ENCODE results near the gene STX1A. TPM values are rescaled to one million over a fixed set of nuclear protein-coding genes. Genes with fewer than 3 reads are reported as not detected.
A peak's percentile ranks its signal among the peaks of the same experiment; 100 is the strongest.

The STX1A gene
- total RNA-seq, 1 experiment from 2014 or later = 69.7 TPM

GRCh38 chr7:73708961-73709549, 10.4 kb downstream of the STX1A start:
- no peak for DNase-seq (ENCODE audit: low read depth)

DNA sequence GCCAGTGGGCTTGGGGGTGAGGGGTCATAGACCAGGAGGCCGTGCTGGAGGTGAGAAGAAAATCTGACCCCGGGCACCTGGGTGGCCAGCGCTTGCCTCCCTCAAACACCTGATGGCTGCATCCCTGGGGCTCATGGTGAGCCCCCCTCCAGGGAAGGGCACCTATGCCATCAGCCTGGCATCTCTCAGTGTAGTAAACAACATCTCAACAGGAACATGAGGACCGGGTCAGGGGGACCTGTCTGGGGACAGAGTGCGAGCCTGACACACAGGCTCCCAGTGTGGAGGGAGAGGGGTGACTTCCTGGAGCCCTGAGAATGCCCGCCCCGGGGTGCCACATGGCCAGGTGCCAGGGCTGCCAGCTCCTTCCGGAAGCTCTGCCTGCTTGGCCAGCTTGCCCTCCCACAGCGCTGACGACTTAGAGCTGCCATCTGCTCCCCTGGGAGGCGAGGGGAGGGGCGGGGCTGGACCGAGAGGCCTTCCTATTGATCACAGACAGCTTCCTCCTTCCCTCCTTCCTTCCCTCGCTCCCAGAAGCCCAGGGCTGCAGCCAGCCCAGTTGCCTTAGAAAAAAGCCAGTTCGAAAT, 12.3 kb downstream of the STX1A start:
- DNase-seq (ENCODE audit: low read depth) = peak; percentile 96

DNA sequence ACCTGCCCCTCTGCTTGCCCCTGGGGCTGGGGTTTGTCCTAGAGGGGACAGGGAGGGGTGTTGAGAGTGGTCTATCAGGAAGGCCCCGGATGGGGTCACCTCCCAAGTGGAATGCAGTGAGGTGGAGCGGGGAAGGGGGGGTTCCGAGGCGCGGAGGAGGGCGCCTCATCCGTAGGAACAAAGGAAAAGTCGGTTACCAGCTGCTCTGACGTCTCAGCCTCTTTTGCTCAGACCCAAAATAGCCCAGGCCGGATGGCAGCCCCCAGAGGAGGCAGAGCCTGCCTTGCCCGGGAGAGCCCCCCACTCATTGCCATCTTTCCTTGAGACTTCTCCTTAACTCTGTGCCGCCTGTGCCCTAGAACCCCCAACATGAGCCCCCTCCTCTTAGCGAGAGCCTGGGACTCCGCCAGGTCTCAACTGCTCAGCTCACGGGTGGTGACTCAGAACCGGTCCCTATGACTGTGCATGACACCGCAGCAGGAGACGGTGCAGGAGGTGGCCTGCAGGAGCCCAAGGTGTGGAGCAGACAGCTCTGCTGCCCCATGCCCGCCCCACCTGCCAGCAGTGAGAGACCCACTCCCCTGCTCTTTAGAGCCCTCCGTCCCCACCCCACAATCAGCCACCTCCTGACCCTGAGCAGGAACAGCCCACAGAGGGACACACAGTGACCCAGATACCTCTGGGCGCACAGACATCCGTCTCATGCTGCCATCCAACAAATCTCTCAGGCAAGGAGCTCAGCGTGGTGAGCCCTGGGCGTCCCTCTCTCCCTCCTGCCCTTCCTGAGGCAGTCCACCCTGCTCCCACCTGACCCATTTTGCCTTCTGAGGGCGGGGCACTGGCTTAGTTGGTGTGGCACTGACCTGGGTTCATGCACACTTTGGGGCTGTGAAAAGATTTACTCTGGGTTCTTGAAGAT, 13.1 kb downstream of the STX1A start:
- DNase-seq (ENCODE audit: low read depth) = peak; percentile 82

- no peak for DNase-seq (ENCODE audit: low read depth)
Measured at GRCh38 chr7:73705551-73705920, 13.9 kb downstream of the STX1A start.

GRCh38 chr7:73704640-73705550, 14.6 kb downstream of the STX1A start:
- peak; percentile 94 for DNase-seq (ENCODE audit: low read depth)

GRCh38 chr7:73703757-73704639, 15.5 kb downstream of the STX1A start:
- DNase-seq (ENCODE audit: low read depth) = no peak

- no peak for DNase-seq (ENCODE audit: low read depth)
Measured at GRCh38 chr7:73703225-73703624, 16.2 kb downstream of the STX1A start.

GRCh38 chr7:73702665-73703064, 16.8 kb downstream of the STX1A start:
- DNase-seq (ENCODE audit: low read depth) = no peak

DNA sequence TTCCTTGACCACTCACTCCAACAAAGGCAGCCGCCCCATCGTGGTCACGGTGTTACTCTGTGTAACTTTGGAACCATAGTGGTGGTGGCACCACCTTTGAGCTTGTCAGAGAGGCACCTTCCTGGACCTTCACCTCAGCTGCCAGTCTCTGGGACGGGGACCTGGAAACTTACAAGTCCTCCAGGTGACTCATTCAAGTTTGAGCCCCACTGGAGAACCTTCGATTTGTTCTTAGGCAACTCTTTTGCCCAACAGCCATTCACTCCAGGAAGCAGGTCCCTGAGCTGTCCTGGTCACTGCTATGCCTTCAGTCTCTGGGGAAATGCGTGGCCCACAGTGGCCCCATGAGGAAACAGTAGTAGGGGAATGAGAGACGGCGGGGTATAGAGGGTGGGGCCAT, 17.2 kb downstream of the STX1A start:
- DNase-seq (ENCODE audit: low read depth) = no peak

GRCh38 chr7:73701357-73701995, 18.0 kb downstream of the STX1A start:
- peak; percentile 61 for DNase-seq (ENCODE audit: low read depth)

DNA sequence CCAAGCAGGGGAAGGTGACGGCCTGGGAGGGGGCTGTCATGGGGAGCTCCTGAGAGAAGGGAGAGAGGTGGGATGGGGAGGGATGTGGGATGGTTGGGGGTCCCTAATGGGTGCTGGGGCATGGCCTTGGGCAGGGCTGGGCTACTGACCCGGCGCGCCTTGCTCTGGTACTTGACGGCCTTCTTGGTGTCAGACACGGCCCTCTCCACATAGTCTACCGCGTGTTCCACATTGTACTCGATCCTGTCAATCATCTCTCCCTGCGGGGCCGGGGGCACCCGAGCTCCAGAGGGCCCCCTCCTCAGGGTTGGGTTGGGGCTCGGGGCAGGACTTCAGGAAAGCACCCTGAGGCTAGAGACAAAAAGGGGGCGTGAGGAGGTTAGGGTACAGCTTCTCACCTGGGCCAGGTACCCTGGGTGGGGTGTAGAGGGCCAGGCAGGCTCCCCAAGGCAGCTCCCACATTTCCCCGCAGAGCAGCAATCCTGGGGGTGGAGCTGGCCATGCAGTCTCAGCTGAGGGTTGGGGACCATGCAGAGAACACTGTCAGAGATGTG, 18.8 kb downstream of the STX1A start:
- no peak for DNase-seq (ENCODE audit: low read depth)

GRCh38 chr7:73700069-73700423, 19.4 kb downstream of the STX1A start:
- DNase-seq (ENCODE audit: low read depth) = no peak

DNA sequence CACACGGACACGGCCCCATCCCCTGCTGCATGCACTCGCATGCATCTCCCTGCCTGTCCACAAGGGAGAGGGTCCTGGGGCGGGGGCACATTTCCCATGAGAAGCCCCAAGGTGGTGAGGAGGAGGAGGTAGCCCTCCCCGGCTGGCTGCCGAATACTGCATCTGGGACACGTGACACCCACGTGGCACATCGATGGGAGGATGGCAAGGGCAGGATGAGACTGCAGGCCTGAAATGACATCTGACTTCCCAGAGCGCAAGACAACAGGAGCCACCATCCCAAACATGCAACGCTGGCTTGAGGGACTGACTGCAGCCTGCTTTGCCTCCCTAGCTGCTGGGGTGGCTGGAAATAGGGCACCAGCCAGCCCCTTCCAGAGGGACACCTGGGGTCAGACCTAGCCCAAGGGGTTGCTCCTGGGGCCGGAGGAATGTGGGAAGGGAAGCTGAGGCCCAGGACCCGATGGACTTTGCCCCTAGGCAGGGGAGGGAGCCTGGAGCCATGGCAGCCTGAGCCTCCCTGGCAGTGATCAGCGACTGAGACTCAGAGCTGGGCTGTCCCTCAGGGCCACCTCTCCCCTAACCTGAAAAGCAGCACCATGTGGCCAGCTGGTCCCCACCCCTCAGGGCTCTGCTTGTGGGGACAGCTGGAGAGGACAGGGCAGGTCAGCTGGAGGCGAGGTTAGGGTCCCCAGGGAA, 19.9 kb downstream of the STX1A start:
- no peak for DNase-seq (ENCODE audit: low read depth)

DNA sequence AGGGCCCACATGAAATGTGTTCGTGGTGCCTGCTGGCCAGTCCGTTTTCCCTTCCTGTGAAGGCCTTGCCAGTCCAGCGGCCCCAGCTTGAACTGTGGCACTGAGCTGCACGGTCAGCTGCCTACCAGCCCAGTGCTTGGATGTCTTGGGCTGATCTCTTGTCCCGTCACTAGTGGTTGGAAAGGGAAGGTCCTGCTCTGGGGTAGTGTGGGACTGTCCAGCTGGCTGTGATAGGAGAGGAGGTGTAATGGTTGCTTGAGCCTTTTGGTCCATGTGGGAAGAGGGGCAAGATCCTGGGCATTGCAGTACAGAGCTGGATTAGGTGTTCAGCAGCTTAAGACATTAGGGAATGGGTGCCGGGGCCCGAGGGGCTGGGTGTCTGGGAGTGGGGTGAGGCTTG, 21.1 kb downstream of the STX1A start:
- no peak for DNase-seq (ENCODE audit: low read depth)

DNA sequence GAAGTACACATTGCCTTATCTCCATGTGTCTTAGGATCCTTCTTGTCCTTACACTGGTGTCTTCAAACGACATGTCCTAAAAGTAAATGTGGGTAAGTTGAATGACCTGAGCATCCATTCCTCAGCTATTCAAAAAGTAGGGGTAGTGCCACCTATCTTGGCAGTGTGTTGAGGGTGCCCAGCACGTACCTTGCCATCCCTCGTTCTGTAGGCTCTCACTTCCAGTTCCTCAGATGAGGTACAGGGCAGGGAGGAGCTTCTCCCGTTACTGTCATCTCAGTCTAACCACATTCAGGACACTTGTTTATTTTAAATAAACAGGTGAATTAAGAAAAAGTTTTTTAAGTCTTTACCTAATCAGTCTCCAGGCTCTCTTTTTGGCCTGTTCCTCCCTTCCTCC, 23.1 kb downstream of the STX1A start:
- DNase-seq (ENCODE audit: low read depth) = no peak

GRCh38 chr7:73690646-73691045, 28.8 kb downstream of the STX1A start:
- no peak for DNase-seq (ENCODE audit: low read depth)

DNA sequence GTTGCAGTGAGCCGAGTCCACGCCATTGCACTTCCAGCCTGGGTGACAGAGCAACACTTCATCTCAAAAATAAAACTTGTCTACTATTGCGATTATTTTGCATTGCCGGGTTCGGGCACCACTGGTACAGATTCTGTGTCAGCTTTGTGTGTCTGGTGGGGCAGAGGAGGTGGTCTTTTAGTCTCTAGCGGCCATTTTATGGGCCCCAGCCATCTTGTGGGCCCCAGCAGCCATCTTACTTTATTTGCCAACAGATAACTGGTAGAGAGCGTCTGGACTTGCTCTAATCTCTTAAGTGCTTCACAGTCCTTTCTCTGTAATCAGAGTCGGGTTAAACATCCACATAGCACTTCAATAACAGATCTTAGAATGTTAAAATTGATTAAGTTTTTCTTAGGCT, 31.2 kb downstream of the STX1A start:
- no peak for DNase-seq (ENCODE audit: low read depth)

DNA sequence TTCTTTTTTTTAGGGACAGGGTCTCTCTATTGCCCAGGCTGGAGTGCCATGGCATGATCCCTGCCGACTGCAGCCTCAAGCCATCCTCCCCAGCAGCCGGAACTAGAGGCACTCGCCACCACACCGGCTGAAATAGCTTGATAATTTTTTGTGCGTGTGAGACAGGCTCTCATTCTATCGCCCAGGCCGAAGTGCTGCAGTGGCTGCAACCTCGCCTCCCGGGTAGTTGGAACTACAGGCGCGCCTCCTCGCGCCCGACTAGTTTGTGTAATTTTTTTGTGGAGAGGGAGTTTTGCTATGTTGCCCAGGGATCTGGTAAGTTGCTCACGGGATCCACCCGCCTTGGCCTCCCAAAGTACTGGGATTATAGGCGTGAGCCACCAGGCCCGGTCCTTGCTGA, 34.2 kb downstream of the STX1A start:
- DNase-seq (ENCODE audit: low read depth) = no peak
